SK-N-SH (cell line): ENCODE data around the gene SEZ6L.

ENCODE experiments used
- CHD2 ChIP-seq: fragments of 150-350 bp; IDR thresholded peaks from 2 replicates; pipeline ENCODE4 v1.6.1; 2018; ENCODE audit warnings: low read length; ENCODE audit not compliant: partially characterized antibody
- FOXM1 ChIP-seq: IDR thresholded peaks from 2 replicates; pipeline ENCODE4 v1.4.0; 2012; ENCODE audit warnings: low read depth, mild to moderate bottlenecking
- GABPA ChIP-seq: IDR thresholded peaks from 2 replicates; pipeline ENCODE4 v1.4.0; 2012; ENCODE audit warnings: low read depth, mild to moderate bottlenecking
- NFIC ChIP-seq: IDR thresholded peaks from 2 replicates; pipeline ENCODE4 v1.4.0; 2012; ENCODE audit warnings: borderline replicate concordance
- RAD21 ChIP-seq: IDR thresholded peaks from 2 replicates; pipeline ENCODE4 v1.6.1; 2012; ENCODE audit warnings: mild to moderate bottlenecking, low read length
- RFX5 ChIP-seq: IDR thresholded peaks from 2 replicates; pipeline ENCODE4 v1.6.1; 2012; ENCODE audit warnings: mild to moderate bottlenecking, improper control_type of control experiment, low read length
- SIN3A ChIP-seq: IDR thresholded peaks from 2 replicates; pipeline ENCODE4 v1.6.1; 2012; ENCODE audit warnings: low read depth, mild to moderate bottlenecking, low read length, moderate library complexity, borderline replicate concordance
- TAF1 ChIP-seq: IDR thresholded peaks from 2 replicates; pipeline ENCODE4 v1.6.1; 2012; ENCODE audit warnings: low read depth, mild to moderate bottlenecking, low read length, moderate library complexity, borderline replicate concordance
- TF ChIP-seq, protein P1 (sequence below): fragments of 200-600 bp; sonication (generic); IDR thresholded peaks from 2 replicates; pipeline ENCODE4 v1.6.1; 2017; ENCODE audit warnings: antibody characterized with exemption, mild to moderate bottlenecking, moderate library complexity
- TF ChIP-seq, protein P2 (sequence below): IDR thresholded peaks from 2 replicates; pipeline ENCODE4 v1.6.1; 2012; ENCODE audit warnings: mild to moderate bottlenecking, low read depth, low read length, moderate library complexity

DNA sequence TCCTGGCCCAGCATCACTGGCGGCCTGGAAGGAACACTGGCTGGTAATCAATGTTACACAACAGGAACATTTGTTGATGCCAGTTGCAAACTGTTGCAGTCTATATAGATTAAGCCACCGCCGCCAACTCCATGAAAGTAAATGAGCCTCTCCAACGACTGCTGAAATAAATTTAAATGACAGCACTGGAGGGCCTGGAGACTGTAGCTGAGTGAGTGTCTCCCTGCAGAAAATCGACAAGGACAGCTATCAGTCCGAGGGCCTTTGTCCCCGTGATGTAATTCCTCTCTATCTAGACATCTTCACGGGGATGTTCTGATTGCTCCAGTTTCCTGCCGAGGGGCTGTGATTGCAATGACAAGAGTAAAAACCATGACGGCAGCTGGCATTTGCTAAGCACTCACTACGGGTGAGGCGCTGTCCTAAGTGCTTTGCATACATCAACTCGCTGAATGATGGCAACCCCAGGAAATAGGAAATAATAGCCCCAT lies 120.4 kb downstream of the SEZ6L start:
- TF ChIP-seq, protein P1, sequence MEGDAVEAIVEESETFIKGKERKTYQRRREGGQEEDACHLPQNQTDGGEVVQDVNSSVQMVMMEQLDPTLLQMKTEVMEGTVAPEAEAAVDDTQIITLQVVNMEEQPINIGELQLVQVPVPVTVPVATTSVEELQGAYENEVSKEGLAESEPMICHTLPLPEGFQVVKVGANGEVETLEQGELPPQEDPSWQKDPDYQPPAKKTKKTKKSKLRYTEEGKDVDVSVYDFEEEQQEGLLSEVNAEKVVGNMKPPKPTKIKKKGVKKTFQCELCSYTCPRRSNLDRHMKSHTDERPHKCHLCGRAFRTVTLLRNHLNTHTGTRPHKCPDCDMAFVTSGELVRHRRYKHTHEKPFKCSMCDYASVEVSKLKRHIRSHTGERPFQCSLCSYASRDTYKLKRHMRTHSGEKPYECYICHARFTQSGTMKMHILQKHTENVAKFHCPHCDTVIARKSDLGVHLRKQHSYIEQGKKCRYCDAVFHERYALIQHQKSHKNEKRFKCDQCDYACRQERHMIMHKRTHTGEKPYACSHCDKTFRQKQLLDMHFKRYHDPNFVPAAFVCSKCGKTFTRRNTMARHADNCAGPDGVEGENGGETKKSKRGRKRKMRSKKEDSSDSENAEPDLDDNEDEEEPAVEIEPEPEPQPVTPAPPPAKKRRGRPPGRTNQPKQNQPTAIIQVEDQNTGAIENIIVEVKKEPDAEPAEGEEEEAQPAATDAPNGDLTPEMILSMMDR: no peak
- TF ChIP-seq RFX5: no peak
- TF ChIP-seq, protein P2, sequence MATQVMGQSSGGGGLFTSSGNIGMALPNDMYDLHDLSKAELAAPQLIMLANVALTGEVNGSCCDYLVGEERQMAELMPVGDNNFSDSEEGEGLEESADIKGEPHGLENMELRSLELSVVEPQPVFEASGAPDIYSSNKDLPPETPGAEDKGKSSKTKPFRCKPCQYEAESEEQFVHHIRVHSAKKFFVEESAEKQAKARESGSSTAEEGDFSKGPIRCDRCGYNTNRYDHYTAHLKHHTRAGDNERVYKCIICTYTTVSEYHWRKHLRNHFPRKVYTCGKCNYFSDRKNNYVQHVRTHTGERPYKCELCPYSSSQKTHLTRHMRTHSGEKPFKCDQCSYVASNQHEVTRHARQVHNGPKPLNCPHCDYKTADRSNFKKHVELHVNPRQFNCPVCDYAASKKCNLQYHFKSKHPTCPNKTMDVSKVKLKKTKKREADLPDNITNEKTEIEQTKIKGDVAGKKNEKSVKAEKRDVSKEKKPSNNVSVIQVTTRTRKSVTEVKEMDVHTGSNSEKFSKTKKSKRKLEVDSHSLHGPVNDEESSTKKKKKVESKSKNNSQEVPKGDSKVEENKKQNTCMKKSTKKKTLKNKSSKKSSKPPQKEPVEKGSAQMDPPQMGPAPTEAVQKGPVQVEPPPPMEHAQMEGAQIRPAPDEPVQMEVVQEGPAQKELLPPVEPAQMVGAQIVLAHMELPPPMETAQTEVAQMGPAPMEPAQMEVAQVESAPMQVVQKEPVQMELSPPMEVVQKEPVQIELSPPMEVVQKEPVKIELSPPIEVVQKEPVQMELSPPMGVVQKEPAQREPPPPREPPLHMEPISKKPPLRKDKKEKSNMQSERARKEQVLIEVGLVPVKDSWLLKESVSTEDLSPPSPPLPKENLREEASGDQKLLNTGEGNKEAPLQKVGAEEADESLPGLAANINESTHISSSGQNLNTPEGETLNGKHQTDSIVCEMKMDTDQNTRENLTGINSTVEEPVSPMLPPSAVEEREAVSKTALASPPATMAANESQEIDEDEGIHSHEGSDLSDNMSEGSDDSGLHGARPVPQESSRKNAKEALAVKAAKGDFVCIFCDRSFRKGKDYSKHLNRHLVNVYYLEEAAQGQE: no peak
- no peak for TF ChIP-seq RAD21
- TF ChIP-seq TAF1: no peak
- no peak for TF ChIP-seq NFIC
- TF ChIP-seq FOXM1: no peak
- no peak for TF ChIP-seq CHD2
- no peak for TF ChIP-seq GABPA
- no peak for TF ChIP-seq SIN3A
